Right ventricle myocardium superior (tissue), 1 donor: ENCODE measurements around the gene SAP30BP. TPM values are rescaled to one million over a fixed set of nuclear protein-coding genes. Genes with fewer than 3 reads are reported as not detected.

Source experiments
- ATAC-seq: fragments of 200-7000 bp; cut with Tn5 transposase; one replicate; pipeline ENCODE4 v1.9.1; 2020; ENCODE audit warnings: mild to moderate bottlenecking; ENCODE audit not compliant: poor library complexity
- DNase-seq: peaks from one replicate; pipeline ENCODE4 v3.0.0-alpha.2; 2020
- intact Hi-C: fragments of 100-400 bp; cut with DNase I; formaldehyde crosslinking; loops from one replicate; pipeline ENCODE4 v1.11.2; 2022
- total RNA-seq: library from RNA; stranded (reverse); fragmentation: NEBNext Ultra II Directional; extraction: Animal tissue kit (Norgen Biotek cat#: 25700); gene quantifications from one replicate; pipeline ENCODE4 v1.2.1, GENCODE V29; 2021
- donor health status: DM: no; HTN: yes; CAD: no; lungs with severe emphysema.

The SAP30BP gene
- total RNA-seq, 1 donor from 2014 or later = 40.0 TPM

DNA sequence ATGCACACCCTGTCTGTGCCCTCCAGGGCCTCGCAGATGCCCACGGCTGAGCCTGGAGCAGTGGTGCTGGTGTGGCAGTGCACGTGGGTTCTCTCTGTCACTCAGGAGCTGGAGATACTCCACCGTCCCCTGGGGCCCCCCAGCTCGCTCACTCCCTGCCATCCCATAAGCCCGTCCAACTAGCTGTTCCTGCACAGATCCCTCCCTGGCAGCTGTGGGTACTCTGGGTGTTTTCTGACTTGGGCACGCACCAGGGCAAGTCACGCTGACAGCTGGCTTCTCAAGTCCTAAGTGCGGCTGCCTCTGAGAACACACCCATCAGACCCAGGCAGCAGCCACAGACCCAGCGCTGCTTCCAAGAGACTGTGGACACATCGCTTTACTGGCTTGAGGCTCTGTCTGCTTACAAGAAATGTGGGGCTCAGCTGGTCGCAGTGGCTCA is 28.7 kb downstream of the SAP30BP start:
- intact Hi-C loops = no loop called here
- ATAC-seq (peak; percentile 59), DNase-seq (peak; percentile 76)

DNA sequence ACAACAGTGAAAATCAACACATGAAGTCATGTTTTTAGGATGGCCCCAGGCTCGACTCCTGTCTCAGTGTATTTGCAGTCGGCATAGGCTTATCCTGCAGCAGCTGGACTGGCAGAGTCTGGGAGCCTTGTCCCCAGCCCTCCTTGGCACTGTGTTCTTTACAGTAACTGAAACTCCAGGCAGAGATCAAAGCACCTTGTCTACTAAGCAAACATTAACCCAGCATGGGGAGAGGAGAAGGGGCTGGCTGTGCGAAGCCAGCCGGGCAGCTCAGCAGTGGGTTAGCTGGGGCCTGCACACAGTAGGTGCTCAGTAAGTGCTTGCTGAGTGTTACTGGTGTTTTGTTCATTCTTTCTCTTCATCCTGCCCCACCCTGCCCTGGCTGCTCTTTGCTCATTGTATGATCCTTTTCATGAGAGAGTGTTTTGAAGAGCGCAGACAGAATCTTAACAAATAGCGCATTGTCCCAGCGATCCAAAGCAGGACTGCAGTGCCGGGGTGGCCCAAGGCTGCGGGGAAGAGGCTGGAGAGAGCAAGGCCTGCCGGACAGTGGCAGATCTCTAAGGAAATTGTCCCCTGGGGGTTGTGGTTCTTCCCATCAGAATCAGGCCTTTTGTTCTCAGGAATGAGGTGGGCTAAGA is 30.6 kb downstream of the SAP30BP start:
- intact Hi-C loops = no loop called here
- DNase-seq = no peak
- ATAC-seq = peak; percentile 14

DNA sequence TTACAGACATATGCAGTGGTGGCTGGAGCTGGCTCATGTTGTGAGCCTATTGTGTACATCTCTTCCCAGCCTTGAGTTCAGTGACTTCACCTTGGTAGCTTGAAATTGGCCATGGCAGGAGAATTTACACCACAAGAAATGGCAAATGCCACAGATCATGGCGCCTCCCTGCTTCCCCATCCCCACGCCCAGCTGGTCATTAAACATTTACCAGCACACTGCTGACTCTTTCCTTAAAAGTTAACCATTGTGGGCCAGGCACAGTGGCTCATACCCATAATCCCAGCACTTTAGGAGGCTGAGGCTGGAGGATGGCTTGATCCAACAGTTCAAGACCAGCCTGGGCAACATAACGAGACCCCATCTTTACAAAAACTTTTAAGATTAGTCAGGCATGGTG is 31.5 kb downstream of the SAP30BP start:
- ATAC-seq (no peak), DNase-seq (no peak)
- intact Hi-C loops = no loop called here

DNA sequence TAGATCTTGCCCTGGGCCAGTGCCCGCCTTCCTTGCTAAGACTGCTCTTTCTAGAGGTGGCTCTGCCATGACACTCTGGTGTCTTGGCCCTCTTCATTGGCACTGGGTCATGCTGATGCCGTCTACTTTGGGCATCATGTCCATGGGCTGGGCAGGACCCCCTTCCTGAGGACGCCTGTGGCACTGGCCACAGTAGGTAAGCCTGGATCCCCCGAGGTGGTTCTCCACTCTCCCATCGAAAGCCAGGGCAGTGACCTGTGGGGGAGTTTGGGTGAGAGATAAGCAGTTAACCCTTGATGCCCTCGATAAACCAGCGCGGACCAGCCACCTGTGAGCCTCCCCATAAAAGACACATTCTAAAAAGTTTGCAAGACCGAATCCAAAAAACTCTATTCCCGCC is 34.1 kb downstream of the SAP30BP start:
- intact Hi-C loops = no loop called here
- DNase-seq (no peak), ATAC-seq (no peak)

DNA sequence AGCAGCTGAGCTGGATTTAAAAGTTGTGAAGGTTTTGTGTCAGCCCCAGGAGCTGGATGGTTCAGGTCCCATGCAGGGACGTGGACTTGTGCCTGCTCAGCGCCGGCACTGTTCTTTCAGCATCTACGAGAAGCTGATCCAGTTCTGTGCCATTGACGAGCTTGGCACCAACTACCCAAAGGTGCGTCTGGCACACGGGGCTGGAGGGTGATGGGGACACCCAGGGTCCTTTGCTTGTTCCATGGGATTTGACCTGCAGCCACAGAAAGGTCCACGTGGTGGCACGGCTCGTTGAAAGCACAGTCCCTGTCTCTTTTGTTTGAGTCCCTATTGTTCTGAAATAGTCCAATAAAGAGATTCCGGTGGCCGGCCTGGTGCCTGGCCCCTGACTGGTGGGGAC is 36.1 kb downstream of the SAP30BP start:
- DNase-seq (no peak), ATAC-seq (no peak)
- intact Hi-C loops = no loop called here

DNA sequence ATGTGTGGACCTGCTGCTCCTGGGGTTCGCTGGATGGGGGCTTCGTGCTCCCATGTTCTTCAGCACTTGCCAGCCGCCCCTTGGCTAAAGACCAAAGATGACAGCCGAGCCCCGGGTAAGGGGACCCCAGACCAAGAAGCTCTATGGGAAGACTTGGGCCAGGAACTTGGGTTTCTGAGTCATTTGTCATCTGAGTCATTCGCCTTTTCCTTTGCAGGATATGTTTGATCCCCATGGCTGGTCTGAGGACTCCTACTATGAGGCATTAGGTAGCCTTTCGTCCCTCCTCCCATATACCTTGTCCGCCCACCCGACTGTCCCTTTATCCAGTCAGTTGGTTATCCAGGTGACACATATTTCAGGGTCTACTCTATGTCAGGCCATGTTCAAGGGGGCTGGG is 36.5 kb downstream of the SAP30BP start:
- DNase-seq (no peak), ATAC-seq (no peak)
- intact Hi-C loops = no loop called here

DNA sequence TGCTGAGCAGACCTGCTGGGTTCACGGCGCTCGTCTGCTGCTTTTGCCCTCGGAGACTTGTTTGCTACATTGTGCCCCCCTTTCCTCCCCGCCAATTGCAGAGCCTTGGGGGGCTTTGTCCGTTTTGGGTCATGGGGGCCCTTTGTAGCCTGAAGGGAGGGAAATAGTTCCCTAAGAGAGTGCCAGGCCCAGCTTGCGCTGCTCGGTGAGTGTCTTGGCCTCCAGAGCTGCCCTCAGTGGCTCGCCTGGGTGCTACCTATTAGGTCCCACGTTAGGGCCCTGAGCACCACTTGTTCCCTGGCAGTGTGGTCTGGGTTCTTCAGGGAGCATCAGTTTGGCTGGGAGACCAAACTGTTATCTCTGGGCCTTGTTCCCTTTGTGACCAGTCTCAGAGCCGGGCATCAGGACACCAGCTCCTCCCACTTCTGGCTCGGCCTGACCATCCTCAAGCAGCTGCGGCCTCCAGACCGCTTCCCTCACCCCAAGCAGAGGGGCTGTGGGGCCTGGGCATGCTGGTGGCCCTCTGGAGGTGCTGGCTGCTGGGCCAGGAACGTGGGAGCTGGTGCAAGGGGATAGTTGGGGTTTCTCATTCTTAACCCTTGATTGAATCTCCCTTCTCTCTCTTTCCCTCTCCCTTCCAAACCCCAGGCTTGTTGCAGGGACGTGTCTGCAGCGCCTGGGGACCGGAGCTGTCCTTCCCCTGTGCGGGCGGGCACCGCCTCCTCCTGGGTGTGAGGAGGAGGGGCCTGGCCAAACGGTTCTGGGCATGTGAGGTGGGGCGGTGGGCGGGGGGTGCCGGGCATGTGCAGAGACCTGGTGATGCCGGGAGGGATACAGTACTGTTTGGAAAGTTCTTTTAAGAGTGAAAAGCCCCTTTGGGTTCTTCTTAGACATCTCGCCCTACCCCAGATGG is 38.1 kb downstream of the SAP30BP start:
- DNase-seq (no peak), ATAC-seq (peak; percentile 70)
- intact Hi-C loops = no loop called here

DNA sequence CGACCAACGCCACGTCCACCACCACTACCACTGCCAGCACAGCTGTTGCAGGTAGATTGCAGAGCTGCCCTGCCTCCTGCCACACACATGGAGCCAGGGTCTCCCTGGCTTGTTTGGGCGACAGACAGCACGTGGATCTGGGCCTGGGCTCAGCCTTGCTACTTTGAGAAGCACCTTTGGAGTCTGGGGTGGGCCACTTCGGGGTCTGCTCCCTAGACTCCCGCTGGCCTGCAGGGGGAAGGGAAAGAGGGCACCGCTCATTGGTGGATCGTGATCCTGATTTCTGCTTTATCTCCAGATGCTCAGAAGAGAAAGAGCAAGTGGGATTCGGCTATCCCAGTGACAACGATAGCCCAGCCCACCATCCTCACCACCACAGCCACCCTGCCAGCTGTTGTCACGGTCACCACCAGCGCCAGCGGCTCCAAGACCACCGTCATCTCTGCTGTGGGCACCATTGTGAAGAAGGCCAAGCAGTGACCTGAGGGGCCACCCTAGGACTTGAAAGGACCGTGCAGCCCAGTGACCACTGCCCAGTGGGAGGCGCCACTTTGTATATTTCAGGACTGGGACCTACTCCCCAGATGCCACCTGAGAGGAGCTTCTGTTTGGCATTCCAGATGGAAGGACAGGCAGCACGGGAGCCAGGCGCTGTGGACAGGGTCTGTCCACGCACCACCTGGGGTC is 39.0 kb downstream of the SAP30BP start:
- intact Hi-C loops = no loop called here
- ATAC-seq = no peak

DNA sequence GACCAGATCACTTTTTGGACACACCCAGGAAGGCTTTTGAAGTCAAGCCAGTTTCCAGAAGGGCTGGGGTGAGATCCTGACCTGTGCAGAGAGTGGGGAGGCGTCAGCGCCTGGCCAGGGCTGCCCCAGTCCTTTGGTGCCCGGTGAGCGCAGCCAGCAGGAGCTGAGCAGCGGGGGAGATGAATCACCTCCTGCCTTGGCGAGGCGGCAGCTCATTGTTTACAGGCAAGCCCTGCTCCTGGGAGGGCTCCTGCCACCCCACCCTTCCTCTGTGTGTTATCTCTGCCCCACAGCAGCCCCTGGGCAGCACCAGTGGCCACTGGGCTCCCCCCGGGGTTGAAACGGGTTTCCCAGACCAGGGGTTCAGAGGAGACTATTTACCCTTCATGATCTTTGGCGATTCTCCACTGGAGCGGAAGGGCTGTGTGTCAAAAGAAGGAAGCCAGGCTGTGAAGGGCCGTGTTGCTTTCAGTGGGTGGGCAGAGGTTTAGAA is 40.0 kb downstream of the SAP30BP start:
- intact Hi-C loops = no loop called here
- ATAC-seq (peak; percentile 26), DNase-seq (peak; percentile 73)

More for the DNA sequence above, 39.0 kb downstream of the SAP30BP start:
- no peak for DNase-seq

DNA sequence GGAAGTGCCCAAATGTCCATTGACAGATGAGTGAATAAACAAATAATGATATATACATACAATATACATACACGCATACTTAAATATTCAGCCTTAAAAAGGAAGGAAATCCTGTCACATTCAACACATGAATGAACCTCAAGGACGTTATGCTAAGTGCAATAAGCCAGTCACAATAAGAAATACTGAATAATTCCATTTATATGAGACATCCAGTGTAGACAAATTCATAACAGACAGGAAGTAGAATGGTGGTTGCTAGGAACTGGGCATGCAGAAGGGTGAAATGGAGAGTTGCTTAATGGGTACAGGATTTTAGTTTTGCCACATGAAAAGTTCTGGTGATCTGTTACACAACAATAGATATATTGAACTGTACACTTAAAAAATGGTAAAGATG is 45.3 kb downstream of the SAP30BP start:
- DNase-seq (no peak), ATAC-seq (no peak)
- intact Hi-C loops = no loop called here

DNA sequence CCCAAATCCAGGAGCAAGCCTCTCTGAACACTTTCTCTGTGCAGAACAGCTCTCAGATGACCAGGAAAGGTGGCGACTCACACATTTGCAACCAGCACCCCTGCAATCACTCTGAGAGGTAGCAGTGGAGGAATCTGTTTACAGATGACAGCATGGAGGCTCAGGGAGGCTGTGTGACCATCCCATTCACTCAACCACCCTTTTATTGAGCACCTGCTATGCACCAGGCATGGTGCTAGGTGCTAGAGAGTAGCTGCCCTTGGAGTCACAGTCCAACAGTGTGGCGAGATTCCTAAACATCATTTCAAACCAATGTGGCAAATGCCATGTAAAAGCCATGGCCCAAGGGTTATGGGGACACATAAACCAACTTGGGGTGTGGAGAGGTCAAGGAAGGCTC is 52.6 kb downstream of the SAP30BP start:
- ATAC-seq = no peak
- no peak for DNase-seq
- intact Hi-C loops = no loop called here

DNA sequence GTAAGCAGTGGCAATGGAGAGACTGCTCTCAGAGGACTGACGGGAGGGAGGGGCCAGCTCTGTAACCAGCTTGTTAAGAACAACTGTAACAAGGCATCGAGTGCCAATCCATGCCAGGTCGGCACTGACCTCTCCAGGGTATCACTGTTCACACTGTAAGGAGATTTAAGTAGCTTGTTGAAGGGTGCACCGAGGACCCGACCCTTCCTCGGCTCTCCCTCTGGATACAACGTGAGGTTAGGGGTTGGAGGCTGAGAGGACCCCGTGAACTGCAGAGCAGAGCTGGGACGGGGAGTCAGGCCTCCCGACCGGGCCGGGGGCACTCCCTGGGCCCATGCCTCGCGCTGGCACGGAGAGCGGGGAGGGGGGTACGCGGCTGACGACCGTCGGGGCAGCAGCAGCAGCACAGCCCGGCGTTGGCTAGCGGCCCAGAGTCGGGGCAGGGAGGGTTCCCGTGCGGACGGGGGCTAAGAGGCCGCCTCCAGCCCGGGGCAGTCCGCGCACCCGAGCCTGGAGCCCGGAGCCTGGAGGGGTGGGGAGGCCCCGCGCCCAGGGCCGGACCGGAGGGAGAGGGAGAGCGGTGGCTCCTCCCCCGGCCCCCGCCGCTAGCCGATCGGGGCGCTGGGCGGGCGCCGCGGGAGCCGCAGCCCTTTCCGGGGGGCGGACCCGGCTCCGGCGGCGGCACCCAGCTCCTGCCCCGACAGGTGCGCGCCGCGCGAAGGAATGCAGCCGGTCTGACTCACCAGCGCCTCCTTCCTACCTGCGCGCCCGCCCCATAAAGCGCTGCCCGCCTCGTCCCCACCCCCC is 53.7 kb downstream of the SAP30BP start, which contains the start of gene ITGB4:
Gene ITGB4, plus strand, starts transcription at position 804 of the 807 bp plus-strand sequence. CDS start 3,245 bp downstream, outside the sequence.
- DNase-seq (peak; percentile 60), ATAC-seq (peak; percentile 66)
- intact Hi-C loops = no loop called here

DNA sequence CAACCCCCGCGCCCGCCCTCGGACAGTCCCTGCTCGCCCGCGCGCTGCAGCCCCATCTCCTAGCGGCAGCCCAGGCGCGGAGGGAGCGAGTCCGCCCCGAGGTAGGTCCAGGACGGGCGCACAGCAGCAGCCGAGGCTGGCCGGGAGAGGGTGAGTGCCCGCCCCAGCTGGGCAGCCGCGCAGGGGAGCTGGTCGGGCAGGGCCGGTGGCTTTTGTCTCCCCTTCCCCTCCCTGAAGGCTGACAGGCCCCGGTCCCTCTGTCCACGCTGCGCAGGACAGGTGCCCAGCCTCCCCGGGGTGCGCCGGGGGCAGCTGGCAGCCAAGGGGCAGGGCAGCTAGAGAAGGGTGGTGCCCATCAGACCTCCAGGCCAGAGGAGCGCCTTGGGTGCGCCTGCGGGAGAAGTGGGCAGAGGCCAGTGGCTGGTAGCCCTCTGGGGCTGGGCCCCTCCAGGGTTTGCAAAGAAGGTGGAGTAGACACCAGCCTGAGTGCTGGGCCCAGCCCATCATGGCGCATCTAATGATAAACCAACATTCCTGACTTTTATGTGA is 54.4 kb downstream of the SAP30BP start:
- intact Hi-C loops = no loop called here
- ATAC-seq (peak; percentile 8), DNase-seq (no peak)

DNA sequence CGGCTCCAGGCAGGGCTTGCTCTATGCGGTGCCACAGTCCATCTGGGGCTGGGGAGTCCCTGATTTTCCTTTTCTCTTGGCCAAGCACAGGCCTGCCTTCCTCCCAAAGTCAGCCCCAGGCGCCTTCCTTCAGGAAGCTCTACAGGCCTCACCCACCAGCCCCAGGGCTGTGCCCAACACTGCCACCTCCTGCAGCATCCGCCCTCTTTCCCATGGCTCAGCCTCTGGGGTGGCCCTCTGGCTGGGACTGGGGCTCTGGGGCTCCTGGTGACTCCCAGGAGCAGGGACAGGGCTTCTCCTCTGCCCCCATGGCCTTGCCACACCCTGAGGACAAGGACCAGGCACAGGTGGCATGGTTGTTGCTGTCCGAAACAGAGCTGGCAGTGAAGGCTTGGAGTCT is 54.9 kb downstream of the SAP30BP start:
- no peak for DNase-seq
- peak; percentile 24 for ATAC-seq
- intact Hi-C loops = no loop called here

DNA sequence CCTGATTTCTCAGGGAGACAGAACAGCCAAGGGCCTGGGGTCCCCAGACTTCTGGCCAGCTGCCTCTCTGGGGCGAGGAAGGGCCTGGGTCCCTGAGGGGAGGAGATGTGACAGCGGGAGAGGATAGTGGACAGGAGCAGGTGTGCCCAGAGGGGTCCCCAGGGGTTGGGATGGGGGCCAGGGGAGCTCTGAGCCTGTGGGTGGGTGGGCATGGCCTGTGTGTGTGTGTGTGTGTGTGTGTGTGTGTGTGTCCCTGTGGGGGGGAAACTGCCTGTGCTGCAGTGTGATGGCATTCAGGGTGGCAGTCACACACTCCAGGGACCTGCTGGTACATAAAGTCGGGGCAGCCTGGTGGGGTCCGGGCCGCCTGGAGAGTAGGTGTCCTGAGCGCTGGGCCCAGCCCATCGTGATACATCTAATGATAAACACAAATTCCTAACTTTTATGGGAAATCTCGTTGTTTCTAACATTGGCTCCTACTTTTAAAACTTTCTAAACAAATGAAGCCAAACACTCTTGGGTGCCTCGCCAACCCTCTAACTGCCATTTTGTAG is 55.5 kb downstream of the SAP30BP start:
- intact Hi-C loops = no loop called here
- no peak for ATAC-seq
- no peak for DNase-seq

DNA sequence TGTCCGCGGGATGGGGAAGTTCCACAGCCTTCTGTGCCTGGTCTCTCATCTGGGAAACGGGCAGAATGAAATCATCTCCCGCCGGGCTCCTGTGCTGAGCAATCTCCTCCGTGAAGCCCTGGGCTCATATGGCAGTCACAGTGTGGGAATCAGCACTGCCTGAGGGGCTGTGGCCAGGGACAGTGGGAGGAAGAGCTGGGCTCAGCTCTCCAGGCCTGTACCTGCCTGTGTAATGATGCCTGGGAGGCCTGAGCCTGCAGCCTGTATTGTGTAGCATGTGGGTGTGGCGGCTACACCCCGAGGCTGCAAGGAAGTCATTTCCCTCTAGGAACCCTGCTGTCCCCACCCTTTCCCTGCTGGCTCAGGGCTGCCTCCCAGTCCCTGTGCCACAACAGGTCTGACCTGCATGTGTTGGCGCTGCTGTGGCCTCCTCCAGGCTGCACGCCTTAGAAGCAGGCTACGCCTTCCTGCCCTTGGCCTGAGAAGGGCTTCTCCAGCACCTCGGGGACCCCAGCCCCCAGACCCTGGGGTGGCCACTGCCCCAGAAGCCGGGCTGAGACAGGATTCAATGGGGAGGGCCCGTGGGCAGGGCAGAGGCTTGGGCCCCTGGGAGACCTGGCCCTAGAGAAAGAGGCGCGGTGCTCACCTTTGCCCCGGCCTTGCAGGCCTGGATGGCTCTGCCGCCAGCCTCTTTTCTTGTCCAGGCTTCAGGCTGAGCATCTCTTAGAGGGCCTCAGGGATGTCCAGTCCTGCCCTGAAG is 56.2 kb downstream of the SAP30BP start:
- intact Hi-C loops = no loop called here
- DNase-seq (peak; percentile 58), ATAC-seq (peak; percentile 38)
